HFF-Myc (cell line): Measurements from ENCODE around the gene GMDS.

Source experiments
- DNase-seq: peaks from one replicate; pipeline ENCODE4 v3.0.0-alpha.2; 2011; ENCODE audit warnings: low read depth; ENCODE audit errors: extremely low read depth
- H3K4me3 ChIP-seq: replicated peaks from 2 replicates; pipeline ENCODE4 v1.5.1; 2011; ENCODE audit warnings: low read depth, mild to moderate bottlenecking, control low read depth, low read length
- TF ChIP-seq, protein P1 (sequence below): IDR thresholded peaks from 2 replicates; pipeline ENCODE4 v1.5.1; 2012; ENCODE audit warnings: mild to moderate bottlenecking, low read depth, low read length, control low read depth; ENCODE audit errors: missing control alignments

Gene GMDS

GRCh38 chr6:1825277-1825676 is 420.1 kb downstream of the GMDS start:
- DNase-seq = no peak
- TF ChIP-seq, protein P1, sequence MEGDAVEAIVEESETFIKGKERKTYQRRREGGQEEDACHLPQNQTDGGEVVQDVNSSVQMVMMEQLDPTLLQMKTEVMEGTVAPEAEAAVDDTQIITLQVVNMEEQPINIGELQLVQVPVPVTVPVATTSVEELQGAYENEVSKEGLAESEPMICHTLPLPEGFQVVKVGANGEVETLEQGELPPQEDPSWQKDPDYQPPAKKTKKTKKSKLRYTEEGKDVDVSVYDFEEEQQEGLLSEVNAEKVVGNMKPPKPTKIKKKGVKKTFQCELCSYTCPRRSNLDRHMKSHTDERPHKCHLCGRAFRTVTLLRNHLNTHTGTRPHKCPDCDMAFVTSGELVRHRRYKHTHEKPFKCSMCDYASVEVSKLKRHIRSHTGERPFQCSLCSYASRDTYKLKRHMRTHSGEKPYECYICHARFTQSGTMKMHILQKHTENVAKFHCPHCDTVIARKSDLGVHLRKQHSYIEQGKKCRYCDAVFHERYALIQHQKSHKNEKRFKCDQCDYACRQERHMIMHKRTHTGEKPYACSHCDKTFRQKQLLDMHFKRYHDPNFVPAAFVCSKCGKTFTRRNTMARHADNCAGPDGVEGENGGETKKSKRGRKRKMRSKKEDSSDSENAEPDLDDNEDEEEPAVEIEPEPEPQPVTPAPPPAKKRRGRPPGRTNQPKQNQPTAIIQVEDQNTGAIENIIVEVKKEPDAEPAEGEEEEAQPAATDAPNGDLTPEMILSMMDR = no peak
- no peak overlapping the region for H3K4me3 ChIP-seq

GRCh38 chr6:1821513-1822183 is 423.8 kb downstream of the GMDS start:
- TF ChIP-seq, protein P1 = no peak
- peak overlapping the region; percentile 6; the same call in 1 of the 2 replicates for H3K4me3 ChIP-seq
- DNase-seq = peak; percentile 59

- no peak overlapping the region; the same call in 1 of the 2 replicates for H3K4me3 ChIP-seq
- no peak for DNase-seq
- TF ChIP-seq, protein P1 = no peak
Measured at GRCh38 chr6:1821164-1821512, 424.3 kb downstream of the GMDS start.

GRCh38 chr6:1820714-1821113 is 424.7 kb downstream of the GMDS start:
- TF ChIP-seq, protein P1 = no peak
- no peak for DNase-seq
- no peak overlapping the region for H3K4me3 ChIP-seq

GRCh38 chr6:1820165-1820564 is 425.2 kb downstream of the GMDS start:
- TF ChIP-seq, protein P1 = no peak
- no peak overlapping the region for H3K4me3 ChIP-seq
- DNase-seq = no peak

DNA sequence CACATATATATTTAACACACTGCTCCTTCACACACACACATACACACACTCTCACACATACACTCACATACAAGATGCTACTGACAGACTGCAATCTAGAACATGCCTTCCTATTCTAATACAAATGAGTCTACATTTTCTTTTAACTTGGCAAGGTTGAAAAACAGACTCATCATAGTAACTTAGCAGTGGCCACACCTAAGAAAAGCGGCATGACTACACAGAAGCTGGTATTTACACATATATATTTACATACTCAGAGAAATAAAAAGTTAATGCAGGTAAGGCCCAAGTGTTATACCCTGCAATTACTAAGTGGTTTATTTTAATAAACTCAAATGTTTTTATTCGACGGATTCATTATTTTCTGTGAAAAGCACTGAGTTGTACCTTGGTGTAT is 426.4 kb downstream of the GMDS start:
- H3K4me3 ChIP-seq = no peak overlapping the region
- TF ChIP-seq, protein P1 = no peak
- no peak for DNase-seq
